Mononuclear cell (primary cell): Measurements from ENCODE around the gene PRSS57. TPM values are rescaled to one million over a fixed set of nuclear protein-coding genes. Genes with fewer than 3 reads are reported as not detected.
"Not testable (repeated sequence)": the region's sequence is repeated elsewhere in the genome, so short reads cannot be mapped to it uniquely, and the experiment has no call there.

Experiments
- H3K27me3 ChIP-seq: 2 replicates; pipeline ENCODE4 v1.6.0; 2011; ENCODE audit warnings: low read length, control low read depth; ENCODE audit not compliant: insufficient read depth
- H3K4me1 ChIP-seq: 2 replicates; pipeline ENCODE4 v1.5.1; 2011; ENCODE audit warnings: mild to moderate bottlenecking, low read length, control low read depth; ENCODE audit not compliant: insufficient read depth
- H3K4me3 ChIP-seq: 2 replicates; pipeline ENCODE4 v1.5.1; 2011; ENCODE audit warnings: mild to moderate bottlenecking, low read length, moderate library complexity
- H3K9me3 ChIP-seq: 2 replicates; pipeline ENCODE4 v1.5.1; 2011; ENCODE audit warnings: low read depth, mild to moderate bottlenecking, control low read depth, low read length
- total RNA-seq: library from RNA; depleted of rRNA; stranded (reverse); fragments of >200 nt; gene quantifications from one replicate; pipeline ENCODE4 v1.2.3, GENCODE V29; 2012

PRSS57 gene
- total RNA-seq, 1 donor, result 5.4 TPM

GRCh38 chr19:674282-675151 lies 20.7 kb downstream of the PRSS57 start:
- Histone ChIP-seq H3K9me3 (no peaks in the 10 kb centered on the region), H3K4me3 (no peak overlapping the region), H3K4me1 (peaks cover 27% of the 10 kb centered on the region), H3K27me3 (peaks cover 13% of the 10 kb centered on the region)

- no peak overlapping the region for H3K4me3 ChIP-seq
- peaks cover 7% of the 10 kb centered on the region for H3K27me3 ChIP-seq
- H3K4me1 ChIP-seq, result peaks cover 41% of the 10 kb centered on the region
- no peaks in the 10 kb centered on the region for H3K9me3 ChIP-seq
These were observed 24.6 kb downstream of the PRSS57 start for GRCh38 chr19:670609-671075.

- not testable (repeated sequence) for H3K4me3 ChIP-seq
- peaks cover 55% of the 10 kb centered on the region for H3K4me1 ChIP-seq
These were observed 26.4 kb downstream of the PRSS57 start for GRCh38 chr19:668675-669434.

GRCh38 chr19:666985-667573 lies 28.2 kb downstream of the PRSS57 start:
- peaks cover 54% of the 10 kb centered on the region for H3K4me1 ChIP-seq

More at GRCh38 chr19:668675-669434, 26.4 kb downstream of the PRSS57 start:
- not testable (repeated sequence) for H3K9me3 ChIP-seq, H3K27me3 ChIP-seq

GRCh38 chr19:664913-665443 lies 30.3 kb downstream of the PRSS57 start:
- Histone ChIP-seq H3K27me3 (no peaks in the 10 kb centered on the region), H3K4me3 (no peak overlapping the region), H3K9me3 (no peaks in the 10 kb centered on the region), H3K4me1 (peaks cover 60% of the 10 kb centered on the region)

More at GRCh38 chr19:666985-667573, 28.2 kb downstream of the PRSS57 start:
- not testable (repeated sequence) for H3K27me3 ChIP-seq, H3K4me3 ChIP-seq, H3K9me3 ChIP-seq

GRCh38 chr19:663682-664117 lies 31.6 kb downstream of the PRSS57 start:
- no peaks in the 10 kb centered on the region for H3K27me3 ChIP-seq
- peaks cover 68% of the 10 kb centered on the region for H3K4me1 ChIP-seq
- peak overlapping the region; percentile 32 for H3K4me3 ChIP-seq
- H3K9me3 ChIP-seq, result no peaks in the 10 kb centered on the region

- Histone ChIP-seq H3K4me1 (peaks cover 69% of the 10 kb centered on the region), H3K27me3 (no peaks in the 10 kb centered on the region), H3K4me3 (peak within 1 kb of the TSS; percentile 86), H3K9me3 (no peaks in the 10 kb centered on the region)
These were observed 32.1 kb downstream of the PRSS57 start, which contains the start of gene RNF126 for GRCh38 chr19:662962-663681. TSS of gene RNF126 (minus strand) at chr19:663214. CDS start at chr19:663121, 93 bp downstream.

GRCh38 chr19:662207-662961 lies 32.9 kb downstream of the PRSS57 start:
- no peaks in the 10 kb centered on the region for H3K27me3 ChIP-seq
- H3K4me1 ChIP-seq, result peaks cover 69% of the 10 kb centered on the region
- peak overlapping the region; percentile 86 for H3K4me3 ChIP-seq
- no peaks in the 10 kb centered on the region for H3K9me3 ChIP-seq

- Histone ChIP-seq H3K27me3 (no peaks in the 10 kb centered on the region), H3K4me3 (peak overlapping the region; percentile 86), H3K9me3 (no peaks in the 10 kb centered on the region), H3K4me1 (peaks cover 63% of the 10 kb centered on the region)
These were observed 33.6 kb downstream of the PRSS57 start for GRCh38 chr19:661427-662196.

GRCh38 chr19:660793-661426 lies 34.3 kb downstream of the PRSS57 start:
- peaks cover 62% of the 10 kb centered on the region for H3K4me1 ChIP-seq
- no peaks in the 10 kb centered on the region for H3K9me3 ChIP-seq
- no peaks in the 10 kb centered on the region for H3K27me3 ChIP-seq
- peak overlapping the region; percentile 86 for H3K4me3 ChIP-seq

- Histone ChIP-seq H3K4me3 (no peak overlapping the region), H3K27me3 (no peaks in the 10 kb centered on the region), H3K9me3 (no peaks in the 10 kb centered on the region), H3K4me1 (peaks cover 51% of the 10 kb centered on the region)
These were observed 36.1 kb downstream of the PRSS57 start for GRCh38 chr19:658916-659839.
